PC-9 (cell line): ENCODE data around the gene DESI2. TPM values are rescaled to one million over a fixed set of nuclear protein-coding genes. Genes with fewer than 3 reads are reported as not detected.

Experiments
- BruUV-seq: library from RNA; stranded (reverse); fragments of 400-500 nt; replicated peaks from 2 replicates; lab custom pipeline; 2021; lab: Mats Ljungman, UMichigan
- CTCF ChIA-PET: fragments of 300-600 bp; sonication (Branson Sonifier 250); formaldehyde crosslinking; loops from one replicate; lab custom pipeline; 2022; ENCODE audit warnings: antibody characterized with exemption; lab: Charles Lee
- POLR2A ChIA-PET: fragments of 300-600 bp; sonication (Branson Sonifier 250); formaldehyde crosslinking; loops from one replicate; lab custom pipeline; 2022; ENCODE audit warnings: antibody characterized with exemption; ENCODE audit not compliant: unreplicated experiment; lab: Charles Lee
- DNase-seq, 2 experiments: peaks; one replicate each; pipeline versions ENCODE4 v3.0.0 to v3.0.0-alpha.2; 2015 to 2022; ENCODE audit warnings: mixed read lengths in 1 of 2
- H2AFZ ChIP-seq: fragments of 200-600 bp; sonication (generic); 2 replicates; pipeline ENCODE4 v1.8.1; 2017; ENCODE audit warnings: antibody characterized with exemption
- H3F3A ChIP-seq: fragments of 200-600 bp; sonication (generic); 2 replicates; pipeline ENCODE4 v1.8.1; 2017; ENCODE audit warnings: antibody characterized with exemption, mild to moderate bottlenecking, low read depth; ENCODE audit not compliant: insufficient read depth
- H3K27ac ChIP-seq: fragments of 200-600 bp; sonication (generic); 2 replicates; pipeline ENCODE4 v1.6.1; 2016; ENCODE audit warnings: mixed run types
- H3K27me3 ChIP-seq: fragments of 200-600 bp; sonication (generic); 2 replicates; pipeline ENCODE4 v1.6.1; 2016; ENCODE audit warnings: low read depth, mixed run types; ENCODE audit not compliant: insufficient read depth
- H3K36me3 ChIP-seq: fragments of 200-600 bp; sonication (generic); 2 replicates; pipeline ENCODE4 v1.6.1; 2016; ENCODE audit warnings: low read depth, mixed run types
- H3K4me1 ChIP-seq: fragments of 200-600 bp; sonication (generic); replicated peaks from 2 replicates; pipeline ENCODE4 v1.6.1; 2016; ENCODE audit warnings: mixed run types; ENCODE audit not compliant: insufficient read depth
- H3K4me2 ChIP-seq: fragments of 200-600 bp; sonication (generic); 2 replicates; pipeline ENCODE4 v1.6.1; 2017; ENCODE audit warnings: mixed run types
- H3K4me3 ChIP-seq: fragments of 200-600 bp; sonication (generic); 2 replicates; pipeline ENCODE4 v1.6.1; 2016; ENCODE audit warnings: mixed run types
- H3K79me2 ChIP-seq: fragments of 200-600 bp; sonication (generic); 2 replicates; pipeline ENCODE4 v1.6.1; 2017; ENCODE audit warnings: low read depth, mixed run types
- H3K9me2 ChIP-seq: fragments of 200-600 bp; sonication (generic); 2 replicates; pipeline ENCODE4 v1.8.1; 2017; ENCODE audit warnings: mild to moderate bottlenecking; ENCODE audit not compliant: insufficient read depth
- H3K9me3 ChIP-seq: fragments of 200-600 bp; sonication (generic); 2 replicates; pipeline ENCODE4 v1.8.1; 2016; ENCODE audit warnings: low read depth; ENCODE audit not compliant: insufficient read depth
- H4K20me1 ChIP-seq: fragments of 200-600 bp; sonication (generic); 2 replicates; pipeline ENCODE4 v1.8.1; 2017; ENCODE audit not compliant: insufficient read depth
- EZH2 ChIP-seq: fragments of 200-600 bp; sonication (generic); IDR thresholded peaks from 2 replicates; pipeline ENCODE4 v1.8.0; 2017; ENCODE audit warnings: antibody characterized with exemption, low read depth
- intact Hi-C: fragments of 100-400 bp; cut with micrococcal nuclease; formaldehyde crosslinking; loops from one replicate; pipeline ENCODE4 v1.10.0; 2022; ENCODE audit not compliant: unreplicated experiment
- total RNA-seq: library from RNA; stranded (reverse); gene quantifications from 2 replicates; pipeline ENCODE4 v1.2.3, GENCODE V29; 2021
- TF ChIP-seq, protein P1 (sequence below): fragments of 200-600 bp; sonication (generic); conservative IDR thresholded peaks from 2 replicates; pipeline ENCODE4 v1.6.1; 2017; ENCODE audit warnings: mixed run types, antibody characterized with exemption, mild to moderate bottlenecking, moderate library complexity

DESI2 gene
- total RNA-seq, 1 experiment from 2014 or later: 45.8 TPM

DNA sequence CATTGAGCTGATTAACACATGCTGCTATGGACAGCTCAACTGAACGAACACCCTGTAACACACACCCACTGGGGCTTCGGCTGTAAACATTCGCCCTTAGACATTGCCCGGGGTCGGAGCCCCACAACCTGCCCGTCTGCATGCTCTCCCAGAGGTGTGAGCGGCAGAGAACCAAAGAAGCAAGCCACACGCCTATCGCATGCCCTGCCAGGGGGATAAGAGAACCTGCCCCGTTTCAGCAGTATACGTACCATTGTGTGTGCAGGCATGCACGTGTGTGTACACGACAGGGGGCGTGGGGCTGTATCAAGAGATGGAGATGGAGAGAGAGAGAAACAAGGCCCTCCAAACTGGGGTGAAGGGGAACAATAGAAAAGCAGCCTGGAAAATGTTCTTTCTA, 9.9 kb upstream of the DESI2 start:
- no peaks in the 10 kb centered on the region for H3F3A ChIP-seq
- H3K9me2 ChIP-seq: no peaks in the 10 kb centered on the region
- BruUV-seq: no TSS peak
- H3K36me3 ChIP-seq: no peaks in the 10 kb centered on the region
- H4K20me1 ChIP-seq: no peaks in the 10 kb centered on the region
- H3K4me3 ChIP-seq: no peak overlapping the region
- H2AFZ ChIP-seq: no peak overlapping the region
- intact Hi-C loops: no loop called here
- H3K9me3 ChIP-seq: no peaks in the 10 kb centered on the region
- H3K79me2 ChIP-seq: no peaks in the 10 kb centered on the region
- ChIA-PET POLR2A (interaction anchor here (0.5 kb wide), 1 partner anchor 647 kb away, joined by 3 read pairs; no protein-coding TSS in a partner anchor), CTCF (no interaction called here)
- H3K4me2 ChIP-seq: no peak overlapping the region
- peaks cover 5% of the 10 kb centered on the region; the same call in 1 of the 2 replicates for H3K27me3 ChIP-seq
- DNase-seq: no peak
- TF ChIP-seq EZH2: no peak
- TF ChIP-seq, protein P1, sequence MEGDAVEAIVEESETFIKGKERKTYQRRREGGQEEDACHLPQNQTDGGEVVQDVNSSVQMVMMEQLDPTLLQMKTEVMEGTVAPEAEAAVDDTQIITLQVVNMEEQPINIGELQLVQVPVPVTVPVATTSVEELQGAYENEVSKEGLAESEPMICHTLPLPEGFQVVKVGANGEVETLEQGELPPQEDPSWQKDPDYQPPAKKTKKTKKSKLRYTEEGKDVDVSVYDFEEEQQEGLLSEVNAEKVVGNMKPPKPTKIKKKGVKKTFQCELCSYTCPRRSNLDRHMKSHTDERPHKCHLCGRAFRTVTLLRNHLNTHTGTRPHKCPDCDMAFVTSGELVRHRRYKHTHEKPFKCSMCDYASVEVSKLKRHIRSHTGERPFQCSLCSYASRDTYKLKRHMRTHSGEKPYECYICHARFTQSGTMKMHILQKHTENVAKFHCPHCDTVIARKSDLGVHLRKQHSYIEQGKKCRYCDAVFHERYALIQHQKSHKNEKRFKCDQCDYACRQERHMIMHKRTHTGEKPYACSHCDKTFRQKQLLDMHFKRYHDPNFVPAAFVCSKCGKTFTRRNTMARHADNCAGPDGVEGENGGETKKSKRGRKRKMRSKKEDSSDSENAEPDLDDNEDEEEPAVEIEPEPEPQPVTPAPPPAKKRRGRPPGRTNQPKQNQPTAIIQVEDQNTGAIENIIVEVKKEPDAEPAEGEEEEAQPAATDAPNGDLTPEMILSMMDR: no peak
- no peak overlapping the region for H3K27ac ChIP-seq
- no peaks in the 10 kb centered on the region for H3K4me1 ChIP-seq

DNA sequence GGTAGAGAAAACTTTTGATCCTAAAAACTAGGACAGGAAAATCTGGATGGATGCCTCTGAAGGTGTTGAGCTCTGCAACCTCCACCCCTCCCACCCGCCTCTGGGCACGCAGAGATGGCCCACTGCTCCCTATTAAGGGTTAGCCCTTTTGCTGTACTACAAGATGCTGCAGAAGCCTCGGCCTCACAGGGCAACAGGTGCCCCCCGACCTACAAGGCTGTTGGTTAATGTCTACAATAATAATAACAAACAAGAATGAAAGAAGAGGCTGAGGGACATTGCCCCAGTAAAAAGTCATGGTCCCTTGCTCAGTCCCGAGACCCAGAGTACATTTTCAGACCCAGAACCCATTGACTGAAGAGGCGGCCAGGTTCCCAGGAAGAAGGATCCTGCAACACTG, 7.5 kb upstream of the DESI2 start:
- ChIA-PET CTCF (no interaction called here), POLR2A (no interaction called here)
- no peak for DNase-seq
- Histone ChIP-seq H2AFZ (no peak overlapping the region), H4K20me1 (no peaks in the 10 kb centered on the region), H3K36me3 (no peaks in the 10 kb centered on the region), H3K9me2 (no peaks in the 10 kb centered on the region), H3K27ac (no peak overlapping the region), H3K27me3 (peaks cover 5% of the 10 kb centered on the region; the same call in 1 of the 2 replicates), H3K79me2 (no peaks in the 10 kb centered on the region), H3K9me3 (no peaks in the 10 kb centered on the region), H3K4me3 (no peak overlapping the region), H3K4me2 (no peak overlapping the region), H3K4me1 (no peaks in the 10 kb centered on the region), H3F3A (no peaks in the 10 kb centered on the region)
- TF ChIP-seq EZH2: no peak
- TF ChIP-seq, protein P1: no peak
- intact Hi-C loops: no loop called here
- no TSS peak for BruUV-seq

DNA sequence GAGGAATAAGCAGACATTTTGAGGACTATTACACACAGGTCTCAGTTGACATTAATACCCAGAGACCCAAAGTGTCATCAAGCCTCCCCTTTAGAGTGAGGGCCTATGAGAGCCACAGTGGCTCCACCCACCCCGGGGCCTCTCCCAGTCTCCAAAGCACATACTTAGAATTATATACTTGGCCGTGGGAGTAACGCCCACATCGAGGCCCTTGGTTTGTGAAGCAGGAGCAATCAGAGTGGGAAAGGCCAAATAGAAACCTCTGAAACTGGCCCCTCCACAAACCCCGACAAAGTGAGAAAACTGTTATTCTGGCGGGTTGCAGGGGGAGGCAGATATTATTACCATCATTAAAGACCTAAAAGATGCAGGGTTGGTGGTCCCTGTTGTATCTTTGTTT, 7.0 kb upstream of the DESI2 start:
- no peak overlapping the region for H2AFZ ChIP-seq
- no TSS peak for BruUV-seq
- H3K4me1 ChIP-seq: no peaks in the 10 kb centered on the region
- CTCF ChIA-PET: no interaction called here
- TF ChIP-seq, protein P1: no peak
- TF ChIP-seq EZH2: no peak
- H3K4me2 ChIP-seq: no peak overlapping the region
- peaks cover 5% of the 10 kb centered on the region; the same call in 1 of the 2 replicates for H3K27me3 ChIP-seq
- no peak overlapping the region for H3K27ac ChIP-seq
- no peak overlapping the region for H3K4me3 ChIP-seq
- H3K9me3 ChIP-seq: no peaks in the 10 kb centered on the region
- intact Hi-C loops: no loop called here
- no peak for DNase-seq
- POLR2A ChIA-PET: no interaction called here
- no peaks in the 10 kb centered on the region for H4K20me1 ChIP-seq
- H3K79me2 ChIP-seq: no peaks in the 10 kb centered on the region
- no peaks in the 10 kb centered on the region for H3K9me2 ChIP-seq
- no peaks in the 10 kb centered on the region for H3K36me3 ChIP-seq
- H3F3A ChIP-seq: no peaks in the 10 kb centered on the region
